ENCODE measurements around the gene SGPL1.

Gene SGPL1

DNA sequence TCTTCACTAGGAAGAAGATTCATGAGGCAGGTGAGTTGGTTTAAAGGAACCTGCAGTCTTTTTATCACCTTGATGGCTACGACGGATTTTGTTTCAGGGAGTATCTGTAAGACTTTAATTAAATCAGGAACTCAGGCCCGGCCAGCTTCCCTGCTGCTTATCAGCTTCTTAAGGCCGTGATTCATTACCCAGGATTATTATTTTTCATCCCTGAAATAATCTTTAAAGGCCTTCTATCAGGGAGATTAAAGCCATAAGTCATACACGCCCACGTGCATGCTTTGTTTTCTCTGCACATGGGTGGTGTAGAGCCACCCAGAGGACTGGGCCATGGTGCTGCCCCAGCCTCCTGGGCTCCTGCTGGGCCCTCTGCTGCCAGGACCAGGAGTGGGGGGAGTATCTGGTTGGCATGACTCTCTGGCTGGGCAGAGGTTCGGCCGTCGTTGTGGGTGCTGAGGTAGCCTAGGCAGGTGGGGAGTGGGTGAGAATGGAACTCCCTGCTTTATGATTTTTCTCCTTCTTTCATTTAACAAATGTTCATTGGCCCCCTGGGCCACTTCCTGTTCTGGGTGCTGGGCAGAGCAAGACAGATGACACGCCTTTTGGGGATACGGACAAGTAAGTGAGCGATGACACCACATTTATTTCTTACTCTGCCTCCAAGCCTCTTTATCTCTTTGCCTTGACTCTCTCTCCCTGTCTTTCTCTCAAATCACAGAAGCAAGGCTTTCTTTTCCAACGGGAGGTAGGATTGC is 111.6 kb downstream of the SGPL1 start:
- DNase-seq = no peak

DNA sequence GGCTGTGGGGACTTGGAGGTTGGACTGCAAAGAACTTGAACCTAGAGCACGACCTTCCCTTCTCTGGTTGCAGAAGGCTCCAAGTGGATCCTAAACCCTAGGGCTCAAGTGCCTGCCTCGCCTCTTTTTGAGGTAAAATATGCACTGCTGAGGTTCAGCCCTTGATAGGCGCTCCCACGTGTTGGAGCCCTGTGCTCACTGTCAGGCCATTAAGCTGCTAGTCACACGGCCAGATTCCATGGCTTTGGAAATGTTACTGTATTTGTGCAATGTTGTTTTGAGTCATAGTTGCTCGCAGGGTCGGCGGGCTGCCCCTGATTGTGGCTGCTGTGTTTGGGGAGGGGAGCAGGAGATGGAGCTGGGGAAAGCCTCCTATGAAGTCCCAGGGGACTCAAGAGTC is 112.4 kb downstream of the SGPL1 start:
- no peak for DNase-seq

DNA sequence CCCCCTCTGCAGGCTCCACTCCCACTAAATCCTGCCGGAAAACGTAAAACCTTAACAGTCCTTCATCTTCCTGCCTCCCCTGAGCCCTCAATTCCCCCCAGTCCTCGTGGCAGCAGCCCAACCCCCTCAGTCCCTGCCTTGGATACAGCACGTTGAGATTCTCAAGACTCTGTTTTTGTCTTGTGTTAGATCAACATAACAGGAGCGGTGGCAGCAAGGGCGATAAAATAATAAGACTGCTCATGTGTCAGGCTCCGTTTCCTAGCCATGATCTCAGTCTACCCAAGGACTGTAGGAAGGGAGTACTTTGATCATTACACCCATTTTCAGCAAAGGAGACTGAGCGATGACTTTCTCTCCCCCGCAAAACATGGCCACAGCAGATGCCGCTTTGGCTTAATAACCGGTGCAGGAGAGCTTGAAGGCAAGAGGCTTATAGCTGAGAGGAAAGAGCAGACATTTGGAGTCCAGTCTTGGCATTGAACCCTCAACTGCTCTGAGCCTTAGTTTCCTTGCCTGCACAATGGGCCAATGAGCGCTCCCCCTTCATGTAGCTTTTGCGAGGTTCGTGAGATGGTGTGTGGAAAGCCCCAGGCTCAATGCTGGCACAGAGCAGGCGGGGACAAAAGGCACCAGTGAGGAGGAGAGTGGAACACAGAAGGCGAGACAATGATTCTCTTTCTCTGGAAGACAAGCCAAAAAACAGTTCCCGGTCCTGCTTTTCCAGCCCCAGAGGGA is 114.7 kb downstream of the SGPL1 start:
- no peak for DNase-seq

Measured in stimulated activated CD4-positive, alpha-beta T cell treated with anti-CD3 and anti-CD28 coated beads, Interleukin-12 subunit alpha, Interleukin-12 subunit beta, amount 100 ng/mL, for 4 hours (primary cell).